GM21390 (cell line): Measurements from ENCODE around the gene PEX26.
"Not testable (repeated sequence)": the region's sequence is repeated elsewhere in the genome, so short reads cannot be mapped to it uniquely, and the experiment has no call there.

Experiments used
- ATAC-seq: cut with Tn5 transposase; IDR thresholded peaks from one replicate; pipeline ENCODE4 v1.9.1; 2021; ENCODE audit not compliant: unreplicated experiment

PEX26 gene

GRCh38 chr22:18077639-18078328, at the start of gene PEX26:
TSS of gene PEX26 (plus strand) at chr22:18077990. CDS start at chr22:18078377, 387 bp downstream.
- ATAC-seq, result peak; percentile 89

DNA sequence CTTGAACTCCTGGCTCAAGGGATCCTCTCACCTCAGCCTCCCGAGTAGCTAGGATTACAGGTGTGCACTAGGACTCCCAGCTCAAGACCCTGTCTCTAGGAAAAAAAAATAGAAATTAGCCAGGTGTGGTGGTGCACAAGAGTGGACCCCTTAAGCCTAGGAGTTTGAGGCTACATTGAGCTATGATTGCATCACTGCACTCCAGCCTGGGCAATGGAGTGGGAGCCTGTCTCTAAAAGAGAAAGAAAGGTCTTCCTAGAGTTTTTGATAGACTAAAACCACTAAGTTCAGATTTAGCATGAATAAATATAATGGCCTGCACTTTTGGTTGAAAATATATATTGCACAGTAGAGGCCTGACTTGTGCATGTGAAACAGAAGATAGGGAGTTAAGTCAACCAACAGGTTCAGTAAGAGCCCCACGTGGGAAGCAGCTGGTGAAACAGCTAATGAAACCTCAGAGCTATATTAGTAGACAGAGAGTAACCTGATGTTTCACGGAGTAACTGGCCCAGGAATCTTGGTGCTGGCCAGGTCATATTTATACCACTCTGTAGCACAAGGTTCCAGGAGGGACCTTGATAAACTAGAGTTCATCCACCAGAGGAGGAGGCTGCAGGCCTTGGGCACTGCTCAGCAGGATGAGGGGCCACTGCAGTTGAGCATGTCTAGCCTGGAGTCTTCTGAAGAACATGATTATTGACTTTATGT, 48.8 kb upstream of the PEX26 start:
- ATAC-seq, result peak; percentile 43

DNA sequence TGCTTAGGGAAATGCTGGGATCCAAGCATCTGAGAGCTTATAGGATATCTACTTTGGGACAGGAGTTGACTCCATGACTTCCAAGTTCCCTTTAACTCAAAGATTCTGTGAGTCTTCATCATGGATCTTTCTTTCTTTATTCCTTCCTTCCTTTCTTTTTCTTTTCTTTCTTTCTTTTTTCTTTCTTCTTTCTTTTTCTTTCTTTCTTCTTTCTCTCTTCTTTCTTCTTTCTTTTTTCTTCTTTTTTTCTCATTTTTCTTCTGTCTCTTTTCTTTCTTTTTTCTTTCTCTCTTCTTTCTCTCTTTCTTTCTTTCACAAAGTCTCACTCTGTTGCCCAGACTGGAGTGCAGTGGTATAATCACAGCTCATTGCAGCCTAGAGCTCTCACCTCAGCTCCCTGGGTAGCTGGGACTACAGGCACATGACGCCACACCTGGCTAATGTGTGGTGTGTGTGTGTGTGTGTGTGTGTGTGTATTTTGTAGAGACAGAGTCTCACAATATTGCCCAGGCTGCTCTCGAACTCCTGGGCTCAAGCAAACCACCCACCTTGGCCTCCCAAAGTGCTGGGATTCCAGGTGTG, 48.0 kb upstream of the PEX26 start:
- no peak for ATAC-seq

DNA sequence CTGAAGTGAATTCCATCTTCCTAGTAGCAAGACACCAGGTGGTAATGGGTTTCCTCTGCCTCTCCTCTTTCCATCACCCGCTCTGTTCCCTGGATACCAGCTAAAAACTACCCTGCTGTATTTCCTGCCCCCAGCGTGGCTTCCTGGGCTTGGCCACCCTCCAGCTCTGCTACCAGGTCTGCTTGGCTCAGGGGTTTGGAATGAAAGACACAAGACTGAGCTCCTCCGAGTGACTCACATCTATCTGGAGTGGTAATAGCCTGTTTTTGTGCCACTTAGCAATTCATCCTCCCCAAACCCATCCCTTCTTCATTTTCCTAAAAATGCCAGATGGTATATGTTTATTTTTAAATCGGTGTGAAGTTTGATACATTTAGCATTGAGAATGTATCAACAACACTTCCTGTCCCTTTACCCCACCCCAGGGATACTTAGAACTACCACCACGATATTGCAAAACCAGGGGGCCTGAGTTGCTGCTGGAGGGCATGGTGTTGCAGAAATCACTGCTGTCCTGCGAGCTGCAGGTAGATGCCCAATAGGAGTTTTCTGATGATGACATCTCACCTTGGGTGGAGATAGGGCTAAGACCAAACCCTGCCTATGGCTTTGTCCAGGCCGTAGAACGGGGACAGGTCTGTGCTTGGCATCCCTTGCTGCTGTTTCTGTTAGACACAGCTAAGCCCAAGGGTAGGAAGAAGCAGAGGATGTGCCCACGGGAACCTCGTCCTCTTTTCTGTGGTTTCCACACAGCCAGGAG, 45.9 kb upstream of the PEX26 start:
- ATAC-seq, result no peak

GRCh38 chr22:18032455-18033101, 45.2 kb upstream of the PEX26 start:
- no peak for ATAC-seq

DNA sequence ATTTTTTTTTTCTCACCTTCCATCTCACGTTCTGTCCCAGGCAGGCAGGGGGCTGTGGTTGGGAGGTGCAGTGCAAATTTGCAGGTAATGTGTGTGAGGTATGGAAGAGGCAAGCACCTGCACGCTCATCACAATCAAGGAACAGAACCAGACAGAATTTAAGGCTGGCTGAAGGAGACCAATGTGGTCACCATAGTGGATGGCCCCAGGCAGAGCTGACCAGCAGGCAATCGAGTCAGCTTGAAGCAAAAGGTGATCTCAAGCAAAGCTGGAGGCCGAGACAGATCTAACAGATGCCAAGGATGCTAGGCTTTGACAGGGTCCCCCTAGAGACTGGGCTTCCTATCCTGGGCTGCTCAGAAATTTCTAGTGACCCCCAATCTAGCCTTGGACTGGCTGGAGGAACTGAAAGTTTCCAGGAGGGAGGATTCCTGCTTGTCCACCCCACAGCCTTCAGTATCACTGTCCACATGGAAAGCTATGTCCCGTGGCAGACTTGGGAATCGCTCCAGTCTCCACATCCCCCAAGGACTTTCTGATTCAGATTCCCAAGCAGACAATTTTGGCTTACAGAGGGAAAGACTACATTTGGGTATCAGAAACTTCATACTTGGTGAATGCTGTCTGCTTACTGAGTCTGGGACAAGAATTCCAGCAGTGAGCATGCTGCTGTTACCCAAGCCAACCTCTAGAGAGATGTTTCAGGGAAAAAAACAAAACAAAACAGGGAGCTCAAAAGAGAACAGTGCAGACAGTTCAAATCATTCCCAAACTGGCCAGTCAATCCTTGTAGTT, 44.4 kb upstream of the PEX26 start:
- ATAC-seq, result no peak

DNA sequence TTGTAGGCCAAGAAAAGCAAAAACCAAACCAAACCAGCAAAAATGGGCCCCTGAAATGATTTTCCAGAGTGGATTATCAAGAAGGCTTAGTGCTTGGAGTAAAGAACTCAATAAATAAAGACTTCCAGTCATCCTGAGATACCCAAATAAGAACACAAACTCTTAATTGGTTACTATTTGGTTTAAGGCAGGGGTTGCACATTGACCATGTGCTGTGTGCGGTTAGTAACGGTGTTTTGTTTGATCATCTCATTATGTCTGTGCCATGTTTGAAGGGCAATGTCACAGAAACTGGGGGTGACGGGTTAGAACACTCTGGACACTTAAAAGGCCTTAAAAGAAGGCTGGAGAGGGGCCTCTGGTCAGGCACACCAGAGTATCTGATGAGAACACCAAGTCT, 43.7 kb upstream of the PEX26 start:
- ATAC-seq, result no peak

DNA sequence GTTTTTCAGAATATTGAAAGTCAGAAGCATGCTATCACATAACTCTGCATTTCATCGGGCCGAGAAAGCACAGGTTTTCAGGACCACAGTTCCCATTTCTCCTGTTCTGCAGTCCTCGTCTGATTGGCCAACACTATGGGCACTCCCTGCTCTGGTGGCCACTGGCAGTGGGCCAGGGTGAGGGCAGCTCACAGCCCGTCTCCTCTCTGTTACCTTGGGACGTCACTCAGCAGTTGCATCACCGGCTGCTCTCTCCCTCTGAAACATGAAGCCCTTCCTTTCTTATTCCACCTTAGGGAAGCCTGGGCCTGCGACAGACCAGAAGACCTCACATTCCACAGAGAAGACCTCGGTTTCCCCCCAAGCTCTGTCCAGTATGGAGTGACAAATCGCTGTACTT, 42.0 kb upstream of the PEX26 start:
- no peak for ATAC-seq

GRCh38 chr22:18040898-18041297, 36.9 kb upstream of the PEX26 start:
- ATAC-seq, result not testable (repeated sequence)

- no peak for ATAC-seq
Measured at GRCh38 chr22:18042685-18043084, 35.1 kb upstream of the PEX26 start.

GRCh38 chr22:18044548-18045271, 33.1 kb upstream of the PEX26 start:
- ATAC-seq, result no peak

DNA sequence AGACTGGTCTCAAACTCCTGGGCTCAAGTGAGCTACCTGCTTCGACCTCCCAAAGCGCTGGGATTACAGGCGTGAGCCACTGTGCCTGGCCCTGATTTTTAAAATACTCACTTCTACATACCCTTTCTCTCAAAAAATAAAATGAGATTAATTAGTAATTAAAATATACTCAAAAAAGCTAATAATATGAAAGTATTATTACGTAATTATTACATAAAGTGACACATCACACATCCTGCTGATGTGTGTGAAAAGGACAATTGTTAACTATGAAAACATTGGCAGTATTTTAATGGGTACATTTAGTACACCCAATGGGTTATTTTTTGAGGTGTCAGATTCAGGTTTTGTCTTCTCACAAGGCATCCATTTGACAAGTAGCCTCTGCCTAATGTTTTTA, 32.0 kb upstream of the PEX26 start:
- no peak for ATAC-seq

GRCh38 chr22:18048041-18048440, 29.7 kb upstream of the PEX26 start:
- no peak for ATAC-seq

- no peak for ATAC-seq
Measured at GRCh38 chr22:18048441-18048898, 29.3 kb upstream of the PEX26 start.

- no peak for ATAC-seq
Measured at GRCh38 chr22:18050065-18050464, 27.7 kb upstream of the PEX26 start.

DNA sequence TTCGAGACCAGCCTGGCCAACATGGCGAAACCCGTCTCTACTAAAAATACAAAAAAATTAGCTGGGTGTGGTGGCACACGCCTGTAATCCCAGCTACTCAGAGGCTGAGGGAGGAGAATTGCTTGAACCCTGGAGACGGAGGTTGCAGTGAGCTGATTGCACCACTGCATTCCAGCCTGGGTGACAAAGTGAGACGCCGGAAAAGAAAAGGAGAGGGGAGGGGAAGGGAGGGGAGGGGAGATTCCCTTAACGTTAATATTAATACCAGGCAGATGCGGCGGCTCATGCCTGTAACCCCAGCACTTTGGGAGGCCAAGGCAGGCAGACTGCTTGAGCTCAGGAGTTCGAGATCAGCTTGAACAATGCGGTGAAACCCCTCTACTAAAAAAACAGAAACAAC, 26.7 kb upstream of the PEX26 start:
- not testable (repeated sequence) for ATAC-seq

DNA sequence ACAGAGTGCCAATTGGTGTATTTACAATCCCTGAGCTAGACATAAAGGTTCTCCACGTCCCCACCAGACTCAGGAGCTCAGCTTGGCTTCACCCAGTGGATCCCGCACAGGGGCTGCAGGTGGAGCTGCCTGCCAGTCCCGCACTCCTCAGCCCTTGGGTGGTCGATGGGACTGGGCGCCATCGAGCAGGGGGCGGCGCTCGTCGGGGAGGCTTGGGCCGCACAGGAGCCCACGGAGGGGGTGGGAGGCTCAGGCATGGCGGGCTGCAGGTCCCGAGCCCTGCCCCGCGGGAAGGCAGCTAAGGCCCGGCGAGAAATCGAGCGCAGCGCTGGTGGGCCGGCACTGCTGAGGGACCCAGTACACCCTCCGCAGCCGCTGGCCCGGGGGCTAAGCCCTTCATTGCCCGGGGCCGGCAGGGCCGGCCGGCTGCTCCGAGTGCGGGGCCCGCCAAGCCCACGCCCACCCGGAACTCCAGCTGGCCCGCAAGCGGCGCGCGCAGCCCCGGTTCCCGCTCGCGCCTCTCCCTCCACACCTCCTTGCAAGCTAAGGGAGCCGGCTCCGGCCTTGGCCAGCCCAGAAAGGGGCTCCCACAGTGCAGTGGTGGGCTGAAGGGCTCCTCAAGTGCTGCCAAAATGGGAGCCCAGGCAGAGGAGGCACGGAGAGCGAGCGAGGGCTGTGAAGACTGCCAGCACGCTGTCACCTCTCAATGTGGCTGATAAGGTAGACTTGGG, 24.4 kb upstream of the PEX26 start:
- ATAC-seq, result not testable (repeated sequence)

GRCh38 chr22:18055619-18056160, 22.1 kb upstream of the PEX26 start:
- ATAC-seq, result no peak
